GM21529 (cell line): ENCODE results near the gene CSTF3.
A peak's percentile ranks its signal among the peaks of the same experiment; 100 is the strongest.

Experiments
- ATAC-seq: cut with Tn5 transposase; IDR thresholded peaks from one replicate; pipeline ENCODE4 v1.9.1; 2021; ENCODE audit not compliant: unreplicated experiment

CSTF3 gene

GRCh38 chr11:33044285-33044756, 117.0 kb downstream of the CSTF3 start:
- ATAC-seq: no peak

GRCh38 chr11:33043221-33043830, 118.0 kb downstream of the CSTF3 start:
- ATAC-seq: no peak

GRCh38 chr11:33040862-33041453, 120.3 kb downstream of the CSTF3 start:
- peak; percentile 25 for ATAC-seq

- peak; percentile 29 for ATAC-seq
Measured at GRCh38 chr11:33040033-33040861, 121.0 kb downstream of the CSTF3 start.

- peak; percentile 73 for ATAC-seq
Measured at GRCh38 chr11:33039274-33040032, 121.8 kb downstream of the CSTF3 start, which contains the start of gene TCP11L1. Gene TCP11L1 (plus strand): TSS chr11:33039572. CDS start chr11:33043774, 4,202 bp downstream.

- ATAC-seq: no peak
Measured at GRCh38 chr11:33035011-33035410, 126.3 kb downstream of the CSTF3 start.
